Astrocyte of the hippocampus (primary cell): Measurements from ENCODE around the gene IFNL1.
"Not testable (repeated sequence)": the region's sequence is repeated elsewhere in the genome, so short reads cannot be mapped to it uniquely, and the experiment has no call there.

ENCODE experiments used
- DNase-seq: peaks from one replicate; pipeline ENCODE4 v3.0.0; 2011; ENCODE audit warnings: low read depth, low spot score

Gene IFNL1

DNA sequence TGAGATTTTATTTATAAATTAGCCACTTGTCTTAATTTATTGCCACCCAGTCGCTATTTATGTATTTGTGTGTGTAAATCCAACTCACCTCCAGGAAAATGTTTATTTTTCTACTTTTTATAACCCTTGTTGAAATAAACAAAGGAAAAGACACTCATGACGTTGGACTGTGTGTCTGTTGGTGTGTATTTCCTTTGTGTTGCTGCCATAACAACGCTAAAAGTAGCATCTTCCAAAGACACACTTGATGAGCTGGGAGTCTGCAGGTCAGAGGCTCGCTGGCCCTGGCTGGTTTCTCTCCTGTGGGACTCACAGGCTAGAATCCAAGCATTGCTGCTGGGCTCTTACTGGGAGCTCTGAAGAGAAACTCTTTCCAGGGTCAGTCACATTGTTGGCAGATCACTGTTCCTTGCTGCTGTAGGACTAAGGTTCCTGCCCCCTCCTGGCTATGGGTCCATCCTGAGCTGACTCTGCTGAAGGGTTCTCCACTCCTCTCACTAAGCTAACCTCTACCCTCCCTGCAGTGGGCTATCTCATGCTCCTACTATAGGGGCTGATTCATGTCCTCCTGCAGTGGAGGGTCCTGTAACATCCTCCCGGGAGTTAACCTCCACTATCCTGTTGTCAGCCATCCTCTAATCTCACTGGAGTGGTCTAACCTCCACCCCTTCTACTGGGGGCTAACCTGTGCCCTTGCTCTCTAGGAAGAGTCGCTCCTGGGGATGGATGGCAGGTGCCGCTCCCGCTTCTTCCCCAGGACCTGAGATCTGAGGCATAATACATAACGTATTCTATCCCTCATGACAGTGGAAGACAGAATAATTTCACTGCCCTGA, 26.0 kb upstream of the IFNL1 start:
- DNase-seq = no peak

DNA sequence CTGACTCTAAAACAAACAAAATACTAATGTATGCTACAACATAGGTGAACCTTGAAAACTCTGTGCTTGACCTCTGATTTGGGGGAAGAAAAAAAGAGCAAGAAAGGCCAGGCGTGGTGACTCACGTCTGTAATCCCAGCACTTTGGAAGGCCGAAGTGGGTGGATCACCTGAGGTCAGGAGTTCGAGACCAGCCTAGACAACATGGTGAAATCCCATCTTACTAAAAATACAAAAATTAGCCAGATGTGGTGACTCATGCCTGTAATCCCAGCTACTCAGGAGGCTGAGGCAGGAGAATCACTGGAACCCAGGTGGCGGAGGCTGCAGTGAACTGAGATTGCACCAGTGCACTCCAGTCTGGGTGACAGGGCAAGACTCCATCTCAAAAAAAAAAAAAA, 22.3 kb upstream of the IFNL1 start:
- not testable (repeated sequence) for DNase-seq

DNA sequence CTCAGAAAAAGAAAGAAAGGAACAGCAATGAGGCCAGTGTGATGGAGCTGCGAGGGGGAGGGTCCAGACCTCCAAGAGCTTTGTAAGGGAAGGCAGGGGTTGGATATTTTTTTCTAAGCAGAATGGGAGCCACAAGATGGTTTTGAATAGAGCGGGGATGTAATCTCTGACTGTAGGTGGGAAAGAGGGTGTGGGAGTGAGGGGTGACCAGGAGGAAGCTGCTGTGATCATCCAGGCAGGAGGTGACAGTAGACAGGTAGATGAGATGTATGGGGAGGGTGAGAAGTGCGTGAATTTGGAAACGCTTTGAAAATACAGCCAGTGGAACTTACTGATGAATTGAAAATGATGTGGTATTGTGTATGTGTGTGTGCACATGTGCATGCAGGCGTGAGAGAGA, 20.6 kb upstream of the IFNL1 start:
- DNase-seq = no peak

DNA sequence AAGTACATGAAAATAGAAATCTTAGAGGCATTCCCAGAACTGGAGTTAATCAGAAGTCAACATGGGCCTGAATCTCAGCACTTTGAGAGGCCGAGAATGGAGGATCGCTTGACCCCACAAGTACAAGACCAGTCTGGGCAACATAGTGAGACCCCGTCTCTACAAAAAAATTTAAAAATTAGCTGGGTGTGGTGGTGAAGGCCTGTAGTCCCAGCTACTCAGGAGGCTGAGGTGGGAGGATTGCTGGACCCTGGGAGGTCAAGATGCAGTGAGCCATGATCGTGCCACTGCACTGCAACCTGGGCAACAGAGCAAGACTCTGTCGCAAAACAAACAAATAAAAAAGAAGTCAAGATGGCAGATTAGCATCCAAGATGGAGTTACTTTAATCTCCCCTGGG, 19.5 kb upstream of the IFNL1 start:
- DNase-seq = no peak

DNA sequence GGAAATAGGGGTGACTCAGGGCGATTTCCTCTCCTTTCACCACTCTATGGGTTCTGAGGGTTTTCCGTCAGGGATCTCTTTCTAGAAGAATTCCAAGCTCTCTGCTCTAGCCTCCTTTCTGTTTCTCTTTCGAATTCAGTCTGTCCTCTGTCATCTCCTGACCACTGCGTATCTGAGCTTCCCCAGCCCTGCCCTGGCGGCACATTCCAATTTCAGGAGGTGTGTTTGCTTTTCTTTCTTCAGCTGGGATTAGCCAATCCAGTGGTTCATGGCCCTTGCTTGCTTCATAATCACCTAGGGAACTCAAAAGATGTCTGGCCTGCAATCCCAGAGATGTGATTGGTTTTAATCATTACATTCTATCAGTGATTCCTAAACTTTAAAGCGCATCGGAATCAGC, 18.6 kb upstream of the IFNL1 start:
- DNase-seq = no peak

DNA sequence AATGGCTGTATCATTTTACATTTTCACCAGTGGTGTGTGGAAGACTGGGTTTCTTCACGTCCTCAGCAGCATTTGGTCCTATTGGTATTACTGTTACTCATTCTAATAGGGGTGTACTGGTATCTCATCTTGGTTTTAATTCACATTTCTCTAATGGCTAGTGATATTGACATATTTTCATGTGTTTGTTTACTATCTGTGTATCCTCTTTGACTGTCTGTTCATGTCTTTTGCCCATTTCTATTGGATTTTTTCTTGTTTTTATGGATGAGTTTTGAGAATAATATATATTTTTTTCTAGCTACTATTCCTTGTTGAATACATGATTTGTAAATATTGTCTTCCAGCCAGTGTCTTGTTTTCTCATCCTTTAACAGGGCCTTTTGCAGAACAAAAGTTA, 14.2 kb upstream of the IFNL1 start:
- no peak for DNase-seq

DNA sequence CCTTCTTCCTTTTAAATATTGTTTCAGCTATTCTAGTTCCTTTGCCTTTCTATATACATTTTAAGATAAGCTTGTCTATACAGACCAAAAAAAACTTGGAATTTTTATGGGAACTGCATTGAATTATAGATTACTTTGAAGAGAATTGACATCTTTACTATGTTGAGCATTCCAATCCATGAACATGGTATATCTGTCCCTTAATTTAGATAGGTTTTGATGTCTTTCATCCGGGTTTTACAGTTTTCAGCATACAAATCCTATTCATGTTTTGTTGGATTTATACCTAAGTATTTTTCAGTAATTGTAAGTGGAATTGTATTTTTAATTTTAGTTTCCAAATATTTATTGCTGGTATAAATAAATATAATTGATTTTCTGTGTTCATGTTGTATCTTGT, 12.2 kb upstream of the IFNL1 start:
- no peak for DNase-seq

DNA sequence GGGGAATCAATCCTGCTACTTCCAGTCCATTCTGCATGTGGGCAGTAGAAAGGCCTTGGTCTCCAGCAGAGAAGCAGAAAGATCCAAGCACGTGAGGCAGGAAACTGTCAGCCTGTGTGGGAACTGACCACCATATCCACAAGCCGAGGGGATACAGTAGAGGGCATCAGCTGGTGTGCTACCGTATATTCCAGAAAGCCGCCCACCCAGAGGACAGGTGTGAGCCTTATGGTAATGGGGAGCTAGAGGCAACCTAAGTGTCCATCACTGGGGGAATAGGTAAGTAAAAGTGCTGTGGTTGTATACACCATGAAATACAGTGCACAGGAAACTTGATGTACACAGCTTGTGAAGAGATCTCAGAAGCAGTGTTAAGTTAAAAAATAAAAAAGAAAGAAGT, 2.8 kb upstream of the IFNL1 start:
- no peak for DNase-seq

DNA sequence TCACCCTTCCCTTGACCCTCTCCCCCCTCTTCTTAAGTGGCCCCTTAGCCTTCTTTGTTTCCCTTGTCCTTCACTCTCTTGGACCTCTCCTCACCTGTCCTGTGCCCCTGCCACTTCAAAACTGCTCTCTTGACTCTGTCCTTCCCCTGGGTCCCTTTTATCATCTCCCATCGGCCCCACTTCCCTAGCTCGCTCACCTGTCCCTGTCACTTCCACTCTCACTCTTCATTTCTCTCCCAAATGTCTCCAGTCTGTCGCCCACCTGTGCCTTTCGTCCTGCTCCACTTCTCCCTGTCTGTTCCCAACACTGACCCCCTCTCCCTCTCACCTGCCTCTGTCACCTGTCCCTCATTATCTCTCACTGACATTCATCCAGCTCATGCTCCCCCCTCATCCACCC, 699 bp downstream of the IFNL1 start:
- DNase-seq = no peak

DNA sequence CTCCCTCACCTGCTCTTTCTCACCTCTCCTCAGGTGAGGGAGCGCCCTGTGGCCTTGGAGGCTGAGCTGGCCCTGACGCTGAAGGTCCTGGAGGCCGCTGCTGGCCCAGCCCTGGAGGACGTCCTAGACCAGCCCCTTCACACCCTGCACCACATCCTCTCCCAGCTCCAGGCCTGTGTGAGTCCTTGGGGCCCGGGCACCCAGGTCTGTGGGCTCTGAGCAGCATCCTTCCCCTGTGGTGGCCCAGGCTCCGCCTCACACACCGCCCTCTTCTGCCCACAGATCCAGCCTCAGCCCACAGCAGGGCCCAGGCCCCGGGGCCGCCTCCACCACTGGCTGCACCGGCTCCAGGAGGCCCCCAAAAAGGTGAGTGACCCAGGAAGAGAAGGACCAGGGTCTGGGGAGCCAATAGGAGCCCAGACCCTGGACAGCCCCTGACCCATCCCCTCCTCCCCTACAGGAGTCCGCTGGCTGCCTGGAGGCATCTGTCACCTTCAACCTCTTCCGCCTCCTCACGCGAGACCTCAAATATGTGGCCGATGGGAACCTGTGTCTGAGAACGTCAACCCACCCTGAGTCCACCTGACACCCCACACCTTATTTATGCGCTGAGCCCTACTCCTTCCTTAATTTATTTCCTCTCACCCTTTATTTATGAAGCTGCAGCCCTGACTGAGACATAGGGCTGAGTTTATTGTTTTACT, 1.9 kb downstream of the IFNL1 start:
- DNase-seq = no peak

DNA sequence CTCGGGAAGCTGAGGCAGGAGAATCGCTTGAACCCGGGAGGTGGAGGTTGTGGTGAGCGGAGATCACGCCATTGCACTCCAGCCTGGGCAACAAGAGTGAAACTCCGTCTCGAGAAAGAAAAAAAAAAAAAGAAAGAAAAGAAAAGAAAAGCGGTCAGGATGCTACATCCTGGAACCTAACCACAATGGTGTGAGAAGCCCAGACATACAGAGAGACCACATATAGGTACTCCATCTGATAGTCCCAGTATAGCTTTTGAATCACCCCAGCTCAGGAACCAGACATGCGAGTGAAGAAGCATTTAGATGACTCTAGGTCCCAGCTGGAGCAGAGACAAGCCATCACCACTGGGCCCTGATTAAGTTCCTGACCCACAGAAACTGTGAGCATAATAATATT, 3.2 kb downstream of the IFNL1 start:
- no peak for DNase-seq

DNA sequence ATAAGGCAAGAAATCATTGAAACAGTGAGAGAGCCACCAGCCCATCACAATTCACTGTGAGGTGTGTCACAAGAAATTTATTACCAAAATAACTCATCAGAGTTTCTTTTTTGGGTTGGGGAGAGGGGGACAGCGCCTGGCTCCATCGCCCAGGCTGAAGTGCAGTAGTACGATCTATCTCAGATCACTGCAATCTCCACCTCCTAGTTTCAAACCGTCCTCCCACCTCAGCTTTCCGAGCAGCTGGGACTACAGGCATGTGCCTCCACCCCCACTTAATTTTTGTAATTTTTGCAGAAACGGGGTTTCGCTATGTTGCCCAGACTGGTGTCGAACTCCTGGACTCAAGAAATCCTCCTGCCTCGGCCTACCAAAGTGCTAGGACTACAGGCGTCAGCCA, 3.6 kb downstream of the IFNL1 start:
- DNase-seq = no peak

DNA sequence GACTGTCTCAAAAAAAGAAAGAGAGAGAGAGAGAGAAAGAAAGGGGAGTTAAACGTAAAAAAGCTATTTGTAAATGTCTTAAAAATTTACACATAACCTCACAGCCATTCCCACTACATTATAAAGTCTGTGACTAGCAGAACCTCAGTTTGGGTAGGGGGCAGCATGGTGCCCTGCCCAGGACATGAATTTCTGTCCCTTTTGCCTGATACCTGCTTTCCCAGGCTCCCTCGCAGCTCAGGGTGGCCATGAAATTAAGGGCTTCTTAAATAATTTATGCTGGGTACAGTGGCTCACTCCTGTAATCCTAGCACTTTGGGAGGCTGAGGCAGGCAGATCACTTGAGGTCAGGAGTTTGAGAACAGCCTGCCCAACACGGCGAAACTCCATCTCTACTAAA, 4.8 kb downstream of the IFNL1 start:
- DNase-seq = no peak

DNA sequence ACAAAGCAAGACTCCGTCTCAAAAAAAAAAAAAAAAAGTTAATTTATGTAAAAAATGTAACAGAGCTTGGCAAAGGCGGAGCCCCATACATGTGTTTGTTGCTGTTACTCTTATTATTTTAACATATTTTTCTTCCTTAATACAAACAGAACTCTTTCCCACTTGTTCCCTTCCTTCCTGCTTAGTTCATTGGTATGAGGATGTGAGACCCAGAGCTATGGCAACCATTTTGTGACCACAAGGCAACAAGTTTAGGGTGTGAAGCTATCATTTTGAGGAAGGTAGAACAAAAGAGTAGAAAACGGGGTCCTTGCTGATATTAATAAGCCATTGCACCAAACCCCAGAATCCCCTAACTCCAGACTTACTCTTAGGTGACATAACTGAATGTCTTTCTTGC, 5.4 kb downstream of the IFNL1 start:
- no peak for DNase-seq

DNA sequence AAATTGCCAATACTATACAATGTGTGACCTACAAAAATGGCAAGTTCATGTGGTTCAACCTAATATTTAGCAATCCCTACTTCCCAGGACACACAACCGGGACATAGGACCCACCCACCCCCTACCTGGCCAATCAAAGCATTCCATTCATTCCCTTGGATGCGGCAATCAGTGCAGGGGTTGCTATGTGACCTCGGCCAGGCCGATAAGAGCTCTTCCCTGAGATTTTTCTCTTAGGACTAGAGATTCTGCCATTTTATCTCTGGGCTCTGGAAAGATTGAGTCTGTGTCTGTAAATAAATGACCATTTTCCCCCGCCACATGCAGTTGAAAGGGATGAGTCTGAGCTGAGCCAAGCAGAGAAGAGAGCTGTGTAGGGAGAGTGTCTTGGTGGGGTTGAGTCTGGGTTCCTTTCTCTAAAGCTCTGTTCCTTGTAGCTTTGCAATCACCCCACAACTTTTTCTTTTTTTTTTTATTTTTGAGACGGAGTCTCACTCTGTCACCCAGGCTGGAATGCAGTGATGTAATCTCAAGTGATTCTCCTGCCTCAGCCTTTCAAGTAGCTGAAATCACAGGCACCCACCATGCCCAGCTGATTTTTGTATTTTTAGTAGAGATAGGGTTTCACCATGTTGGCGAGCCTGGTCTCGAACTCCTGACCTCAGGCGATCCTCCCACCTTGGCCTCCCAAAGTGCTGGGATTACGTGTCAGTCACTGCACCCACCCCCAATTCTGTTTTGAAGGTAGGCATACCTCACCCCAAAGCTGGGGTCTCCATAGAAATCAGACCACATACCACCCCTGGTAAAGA, 7.4 kb downstream of the IFNL1 start:
- DNase-seq = no peak

DNA sequence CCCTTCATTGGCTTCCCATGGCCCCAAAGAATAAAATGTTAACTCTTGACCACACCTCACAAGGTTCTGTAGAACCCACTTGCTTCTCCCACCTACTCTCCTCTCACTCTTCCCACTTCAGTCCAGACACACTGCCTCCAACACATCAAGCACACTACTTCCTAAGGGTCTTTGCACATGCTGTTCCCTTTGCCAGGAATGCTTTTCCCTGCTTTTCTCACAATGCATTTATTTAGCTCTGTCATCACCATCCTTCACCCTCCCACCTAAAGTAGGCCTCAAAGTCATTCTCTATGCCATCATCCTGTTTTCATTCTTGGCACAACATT, 7.9 kb downstream of the IFNL1 start:
- no peak for DNase-seq

DNA sequence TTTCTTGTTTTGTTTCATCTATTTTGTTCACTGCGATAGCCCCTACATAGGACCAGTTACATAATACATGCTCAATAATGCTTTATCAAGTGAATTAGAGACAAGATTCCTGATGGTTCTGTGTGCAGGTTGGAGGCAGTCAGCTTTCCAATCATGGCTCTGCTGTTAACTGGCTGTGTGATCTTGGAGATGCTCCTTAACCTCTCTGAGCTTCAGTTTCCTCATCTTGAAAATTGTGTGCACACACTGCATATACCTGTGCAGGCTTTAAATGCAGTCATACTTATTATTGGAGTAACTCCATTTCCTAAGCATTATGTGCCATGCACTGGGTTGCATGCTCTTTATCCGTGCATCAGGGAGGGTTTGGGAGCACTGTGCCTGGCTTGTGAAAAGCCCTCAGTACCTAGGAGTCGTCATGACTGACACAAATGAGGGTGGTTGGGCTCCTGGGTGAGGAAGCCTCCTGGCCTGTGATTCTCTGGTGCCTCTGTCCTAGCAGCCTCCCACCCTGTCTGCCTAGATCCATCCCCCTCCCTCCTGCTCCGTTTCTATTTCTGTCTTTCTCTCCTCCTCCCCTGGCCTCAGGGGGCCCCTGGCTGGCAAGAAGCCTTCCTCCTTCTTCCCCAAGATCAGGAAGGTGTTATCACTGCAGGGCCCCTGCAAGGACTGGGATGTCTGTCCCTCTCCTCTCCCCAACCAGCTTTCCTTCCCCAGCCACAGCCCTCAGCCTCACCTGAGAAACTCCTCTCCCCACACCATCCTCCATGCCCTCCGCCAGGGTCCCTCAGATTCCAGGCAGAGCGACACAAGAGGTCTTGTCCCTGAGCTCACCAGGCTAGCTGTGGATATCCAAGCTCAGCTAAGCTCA, 8.7 kb downstream of the IFNL1 start:
- DNase-seq = no peak

DNA sequence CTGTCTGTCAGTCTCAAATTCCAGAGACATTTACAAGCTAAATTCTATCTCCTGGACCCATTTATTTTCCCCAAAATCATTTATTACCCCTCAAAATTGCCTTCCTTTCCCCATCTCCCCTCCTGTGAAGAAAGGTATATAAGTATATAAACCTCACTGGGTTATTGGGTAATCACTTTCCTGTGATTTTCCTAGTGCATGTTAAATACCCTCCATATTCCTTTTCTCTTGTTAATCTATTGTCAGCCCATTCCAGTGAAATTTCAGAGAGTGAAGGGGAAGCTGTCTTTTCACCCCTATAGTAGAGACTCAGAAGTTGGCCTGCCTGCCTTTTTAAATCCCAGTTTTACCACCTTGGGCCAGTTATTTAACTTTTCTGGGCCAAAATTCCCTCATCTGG, 9.9 kb downstream of the IFNL1 start:
- DNase-seq = no peak

DNA sequence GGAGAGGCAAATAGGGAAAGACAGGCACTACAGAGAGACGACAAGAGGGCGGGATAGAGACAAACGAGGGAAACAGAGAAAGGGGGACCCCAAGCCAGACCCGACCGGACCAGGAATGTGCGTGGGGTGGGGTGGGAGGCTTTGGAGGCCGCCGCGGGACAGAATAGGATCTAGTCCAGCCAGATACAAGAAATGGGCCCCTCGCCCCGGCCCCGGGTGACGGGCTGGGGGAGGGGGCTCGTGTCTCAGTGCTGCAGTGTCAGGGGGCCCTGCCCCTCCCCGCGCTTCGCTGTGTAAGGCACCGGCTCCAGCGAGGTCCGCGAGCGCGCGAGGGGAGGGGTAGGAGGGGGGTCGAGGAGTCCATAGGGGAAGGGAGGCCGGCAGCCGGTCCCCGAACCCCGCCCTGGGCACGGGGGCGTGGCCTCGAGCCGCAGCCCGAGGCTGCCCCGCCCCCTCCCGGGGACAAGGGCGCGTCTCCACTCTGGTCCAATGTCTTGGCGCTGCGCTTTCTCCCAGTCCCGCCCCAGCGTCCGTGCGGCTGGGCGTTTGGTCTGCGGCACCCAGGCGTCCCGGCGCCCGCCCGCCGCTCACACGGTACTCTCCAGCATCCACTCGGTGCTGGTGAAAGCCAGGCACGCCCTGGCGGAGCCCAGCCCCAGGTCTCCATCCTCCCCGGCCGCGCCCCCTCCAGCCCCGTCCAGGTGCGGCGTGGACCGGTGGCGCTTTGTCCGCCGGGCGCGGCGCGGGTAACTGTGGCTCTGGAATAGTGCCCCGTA, 11.0 kb downstream of the IFNL1 start:
- peak; percentile 30 for DNase-seq

DNA sequence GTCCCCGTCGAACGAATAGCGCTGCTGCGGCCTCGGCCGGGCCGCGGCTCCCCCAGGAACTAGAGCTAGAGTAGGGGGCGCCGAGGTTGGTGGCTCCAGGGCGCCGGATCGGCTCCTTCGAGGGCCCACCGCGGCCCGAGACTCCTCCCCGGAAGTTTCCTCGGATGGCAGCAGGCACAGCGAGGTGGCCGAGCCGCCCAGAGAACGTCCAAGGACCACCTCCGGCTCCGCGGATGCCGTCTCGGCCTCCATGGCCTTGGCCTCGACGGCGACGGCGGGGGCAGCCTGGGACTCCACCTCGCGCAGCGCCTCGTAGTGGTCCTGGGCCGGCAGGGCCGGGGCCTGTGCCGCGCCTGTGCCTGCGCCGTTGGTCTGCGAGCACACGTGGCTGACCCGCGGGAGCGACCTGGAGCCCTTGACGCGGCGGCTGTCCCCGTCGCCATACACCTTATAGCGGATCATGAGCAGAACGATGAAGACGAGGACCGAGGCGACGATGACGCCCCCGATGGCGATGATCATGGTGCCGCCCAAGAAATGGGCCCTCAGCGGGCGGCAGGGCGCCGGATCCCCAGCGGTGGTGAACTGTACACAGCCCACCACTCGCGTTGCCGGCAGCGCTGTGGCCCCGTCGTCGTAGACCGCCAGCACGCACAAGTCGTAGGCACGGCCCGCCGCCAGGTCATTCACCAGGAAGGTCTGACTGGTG, 11.8 kb downstream of the IFNL1 start:
- no peak for DNase-seq
